ENCODE results near the gene CTBP1.
A peak's percentile ranks its signal among the peaks of the same experiment; 100 is the strongest.

CTBP1 gene

DNA sequence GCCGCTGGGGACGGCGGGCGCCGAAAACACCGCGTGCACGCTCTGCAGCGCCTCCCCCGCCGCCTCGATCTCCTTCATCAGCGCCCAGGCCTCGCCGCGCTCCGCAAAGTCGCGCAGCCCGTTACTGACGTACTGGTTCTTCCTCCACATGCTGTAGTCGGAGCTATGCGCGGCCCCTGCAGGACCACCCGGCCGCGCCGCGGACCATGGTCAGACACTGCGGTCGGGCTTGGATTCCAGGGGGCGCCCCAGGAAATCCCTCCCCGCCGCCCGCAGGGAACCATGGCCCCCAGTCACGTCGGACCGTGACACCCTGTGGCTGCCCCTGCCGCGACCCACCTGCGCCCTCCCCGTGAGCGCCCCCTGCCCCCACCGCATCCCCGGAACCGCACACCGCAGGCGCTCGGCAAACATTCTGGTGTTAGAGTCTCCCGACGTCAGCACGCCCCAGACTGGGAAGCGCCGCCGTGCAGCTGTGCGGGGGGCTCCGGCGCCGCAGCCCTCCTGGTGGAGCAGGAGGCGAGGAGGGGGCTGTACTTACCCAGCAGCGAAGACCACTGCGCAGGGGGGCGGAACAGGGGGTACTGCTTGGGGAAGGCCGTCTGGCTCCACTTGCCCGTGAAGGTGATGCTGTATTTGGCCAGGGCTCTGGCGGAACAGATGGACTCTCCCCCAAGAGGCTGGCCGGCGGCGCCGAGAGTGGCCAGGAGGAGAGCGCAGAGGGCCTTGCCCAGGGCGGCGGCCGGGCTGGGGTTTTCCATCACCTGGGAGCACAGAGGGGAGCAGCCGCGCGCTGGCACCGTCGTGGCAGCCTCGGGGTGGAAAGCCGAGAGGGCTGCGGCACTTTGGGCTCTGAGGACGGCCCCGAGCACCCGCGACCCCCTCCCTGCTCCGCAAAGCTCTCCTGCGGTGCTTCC lies 77.4 kb downstream of the CTBP1 start:
- DNase-seq: no peak

DNA sequence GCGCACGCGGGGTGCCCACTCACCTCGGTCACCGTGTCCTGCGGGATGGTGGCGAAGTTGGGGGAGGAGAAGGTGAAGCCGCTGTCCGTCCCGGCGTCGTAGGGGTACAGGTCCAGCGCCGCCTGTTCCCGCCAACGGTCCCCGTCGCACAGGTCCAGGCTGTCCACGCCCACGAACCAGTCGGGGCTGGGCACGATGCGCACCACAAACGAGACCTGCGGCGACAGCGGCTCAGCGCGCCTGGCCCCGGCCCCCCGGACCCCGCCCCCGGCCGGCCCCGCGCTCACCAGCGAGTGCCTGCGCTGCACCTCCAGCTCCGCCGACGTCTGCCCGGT lies 78.0 kb downstream of the CTBP1 start:
- no peak for DNase-seq

DNA sequence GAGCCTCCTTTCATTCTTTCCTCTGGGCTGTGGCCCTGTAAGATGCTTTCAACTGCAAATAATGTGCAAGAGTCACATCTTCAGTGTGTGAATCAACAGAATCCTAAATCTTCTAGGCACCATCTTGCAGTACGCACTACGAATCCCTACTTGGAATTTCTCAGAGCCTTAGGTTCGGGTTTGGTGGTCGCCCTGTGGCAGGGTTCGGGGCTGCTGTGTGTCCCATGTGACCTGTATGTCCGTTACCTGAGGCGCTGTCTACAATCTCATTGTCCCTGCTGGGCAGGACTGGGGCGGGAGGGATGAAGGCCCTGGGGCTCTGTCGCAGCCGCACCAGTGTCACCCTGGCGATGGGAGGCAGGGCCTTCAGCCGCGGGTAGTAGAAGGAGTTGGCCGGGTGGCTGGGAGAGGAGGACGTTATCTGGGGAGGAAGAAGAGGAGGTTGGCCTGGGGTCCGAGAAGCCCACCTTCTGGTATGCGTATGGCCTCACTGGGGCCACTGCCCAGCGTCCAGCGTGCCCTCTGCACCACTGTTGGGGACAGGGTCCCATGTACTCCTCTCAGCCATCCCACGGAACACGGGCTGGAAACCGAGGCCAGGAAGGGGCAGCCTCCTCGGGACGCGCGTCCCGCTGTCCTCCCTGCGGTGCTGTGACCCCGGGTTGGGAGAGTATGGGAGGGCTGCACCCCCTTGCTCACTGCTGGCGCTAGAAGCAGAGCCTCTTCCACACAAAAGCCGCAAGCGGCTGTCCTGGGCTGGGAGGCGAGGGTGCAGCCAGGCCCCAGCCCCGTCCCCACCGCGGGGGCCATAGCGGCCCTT lies 78.6 kb downstream of the CTBP1 start:
- DNase-seq: no peak

DNA sequence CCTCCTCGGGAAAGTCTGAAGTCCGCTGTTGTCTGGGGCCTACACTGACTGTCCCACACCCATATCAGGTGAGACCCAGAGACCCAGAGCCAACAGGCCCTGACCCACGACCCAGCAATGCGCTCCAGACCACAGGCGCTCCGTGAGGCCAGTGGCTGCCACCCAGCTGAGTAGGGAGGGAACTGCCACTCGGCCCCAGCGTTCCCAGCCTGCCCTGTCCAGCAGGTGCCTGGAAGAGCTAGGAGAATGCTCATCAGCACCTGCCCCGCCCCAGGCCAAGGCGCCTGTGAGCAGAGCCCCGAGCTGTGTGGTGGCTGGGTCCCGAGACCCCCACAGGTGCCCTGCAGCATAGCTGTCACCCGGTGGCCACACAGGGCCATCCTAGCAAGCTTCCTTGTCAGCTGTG lies 79.2 kb downstream of the CTBP1 start:
- DNase-seq: no peak

DNA sequence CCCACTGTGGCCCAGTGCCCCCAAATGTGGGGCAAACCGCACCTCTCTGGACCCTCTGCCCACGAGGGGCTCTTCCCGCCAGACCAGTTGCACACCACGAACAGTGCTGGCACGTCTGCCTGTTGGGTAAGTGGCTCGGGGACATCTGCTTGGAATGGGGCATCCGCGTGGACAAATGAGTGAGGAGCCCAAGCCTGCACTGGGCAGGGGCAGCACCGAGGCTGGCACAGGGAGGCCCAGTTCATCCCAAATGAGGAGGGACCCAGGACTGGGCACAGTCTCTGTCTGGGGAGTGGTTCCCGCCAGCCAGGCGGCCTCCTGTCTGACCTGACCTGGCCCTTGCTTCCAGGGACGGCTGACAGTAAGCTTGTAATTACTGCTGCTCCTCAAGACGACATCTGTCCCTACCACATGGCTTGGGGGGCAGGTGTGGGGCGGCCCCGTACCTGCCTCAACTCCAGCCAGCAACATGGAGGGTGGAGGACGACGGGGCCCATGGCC lies 79.7 kb downstream of the CTBP1 start:
- no peak for DNase-seq

DNA sequence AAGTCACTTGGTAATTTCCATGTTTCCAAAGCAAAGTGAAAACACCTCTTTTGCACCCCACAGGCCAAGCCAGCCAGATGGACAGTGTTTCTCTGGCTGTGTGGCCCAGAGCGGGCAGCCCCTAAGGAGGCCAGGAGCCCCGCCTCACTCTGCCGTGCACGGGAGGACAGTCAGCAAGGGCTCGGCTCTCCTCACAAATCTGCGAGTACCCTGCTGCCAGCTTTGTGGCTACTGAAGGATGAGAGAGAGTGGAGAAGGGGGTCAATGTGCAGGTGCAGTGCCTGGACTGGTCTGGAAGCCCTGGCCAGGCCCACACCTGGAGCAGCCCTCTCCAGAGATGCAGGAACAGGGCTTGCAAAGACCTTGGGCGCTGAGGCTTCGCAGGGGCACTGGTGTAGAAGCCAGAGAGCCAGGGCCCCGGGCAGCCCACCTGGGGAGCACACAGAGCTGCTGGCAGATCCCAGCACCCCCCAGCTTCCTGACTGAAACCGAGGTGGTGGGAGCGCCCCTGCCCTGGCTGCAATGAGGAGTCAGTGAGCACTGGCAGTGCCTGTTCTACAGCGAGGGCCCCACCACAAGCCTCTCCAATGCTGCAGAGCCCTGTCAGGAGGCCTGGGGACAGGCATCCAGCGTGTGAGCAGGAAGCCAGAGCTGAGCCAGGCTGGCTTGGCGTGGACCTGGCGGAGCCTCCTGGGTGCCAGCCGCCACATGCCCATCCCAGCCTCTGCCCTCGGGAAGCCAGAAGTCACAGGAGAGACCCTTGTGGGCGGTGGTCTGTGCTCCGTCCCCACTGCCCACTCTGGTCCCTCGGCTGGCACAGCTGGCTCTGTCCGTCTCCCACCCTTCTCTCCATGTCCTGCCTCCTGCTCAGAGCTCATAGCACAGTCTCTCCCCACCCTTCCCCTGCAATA lies 80.5 kb downstream of the CTBP1 start:
- no peak for DNase-seq

DNA sequence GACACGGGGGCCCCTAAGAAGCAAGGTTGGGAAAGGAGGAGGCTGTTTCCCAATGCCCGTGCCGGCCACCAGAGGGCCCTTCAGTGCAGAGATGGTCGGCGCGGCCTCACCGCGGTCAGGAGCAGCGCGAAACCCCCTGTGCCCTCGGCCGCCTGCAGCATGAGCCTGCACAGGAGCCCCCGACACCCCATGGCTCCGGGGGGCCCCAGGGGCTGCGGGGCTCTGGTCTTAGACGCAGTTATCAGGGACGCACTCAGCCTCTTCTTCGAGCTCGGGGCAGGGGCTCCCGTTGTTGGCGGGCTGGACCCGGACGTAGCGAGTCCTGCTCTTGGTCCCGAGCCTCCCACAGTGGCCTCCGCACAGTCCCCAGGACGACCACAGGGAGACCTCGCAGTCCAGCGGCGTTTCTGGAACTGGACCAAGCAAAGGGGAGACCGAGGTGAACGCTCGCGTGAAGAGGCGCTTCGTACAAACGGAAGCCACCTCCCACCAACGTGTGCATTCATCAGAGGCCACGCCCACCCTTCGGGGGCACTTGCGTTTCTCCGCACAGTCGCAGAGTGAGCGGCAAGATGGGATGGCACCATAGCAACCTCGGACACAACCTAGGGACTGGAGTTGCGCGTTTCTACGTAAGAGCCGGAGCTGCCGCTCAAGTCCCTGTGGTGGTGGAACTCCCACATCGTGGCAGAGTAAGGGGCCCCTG lies 81.5 kb downstream of the CTBP1 start:
- peak; percentile 63 for DNase-seq

DNA sequence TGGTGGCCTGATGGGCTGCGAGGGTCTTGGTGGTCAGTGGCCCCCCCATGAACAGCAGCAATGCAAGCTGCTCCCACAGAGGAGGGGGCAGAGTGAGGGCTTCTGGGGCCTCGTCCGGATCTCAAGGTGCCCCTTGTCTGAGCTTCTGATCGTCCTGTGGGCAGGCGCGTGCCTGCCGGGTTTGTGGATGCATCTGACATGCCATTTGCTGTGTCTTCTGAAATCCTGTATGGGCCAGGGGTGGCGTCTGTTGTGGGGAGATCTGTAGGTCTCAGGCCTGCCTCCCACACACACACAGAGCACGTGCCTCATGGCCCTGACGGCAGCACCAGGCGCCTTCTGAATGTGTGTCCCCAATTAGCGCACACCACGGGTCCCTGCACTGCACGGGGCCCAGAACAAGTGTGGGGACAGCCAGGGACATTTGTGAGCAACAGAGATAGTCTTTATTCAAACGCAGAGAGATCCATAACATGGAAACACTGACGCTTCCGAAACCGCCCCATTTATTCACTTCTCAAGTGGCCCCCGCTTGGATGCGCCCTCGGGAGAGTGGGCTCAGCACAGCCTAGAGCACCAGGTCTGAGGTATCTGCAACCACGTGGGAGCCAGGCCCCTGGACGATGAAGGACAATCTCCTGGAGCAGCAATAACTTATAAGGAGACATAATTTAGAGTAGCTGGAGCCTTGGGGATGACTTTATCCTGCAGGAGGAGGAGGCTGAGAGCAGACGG lies 82.3 kb downstream of the CTBP1 start:
- DNase-seq: no peak

DNA sequence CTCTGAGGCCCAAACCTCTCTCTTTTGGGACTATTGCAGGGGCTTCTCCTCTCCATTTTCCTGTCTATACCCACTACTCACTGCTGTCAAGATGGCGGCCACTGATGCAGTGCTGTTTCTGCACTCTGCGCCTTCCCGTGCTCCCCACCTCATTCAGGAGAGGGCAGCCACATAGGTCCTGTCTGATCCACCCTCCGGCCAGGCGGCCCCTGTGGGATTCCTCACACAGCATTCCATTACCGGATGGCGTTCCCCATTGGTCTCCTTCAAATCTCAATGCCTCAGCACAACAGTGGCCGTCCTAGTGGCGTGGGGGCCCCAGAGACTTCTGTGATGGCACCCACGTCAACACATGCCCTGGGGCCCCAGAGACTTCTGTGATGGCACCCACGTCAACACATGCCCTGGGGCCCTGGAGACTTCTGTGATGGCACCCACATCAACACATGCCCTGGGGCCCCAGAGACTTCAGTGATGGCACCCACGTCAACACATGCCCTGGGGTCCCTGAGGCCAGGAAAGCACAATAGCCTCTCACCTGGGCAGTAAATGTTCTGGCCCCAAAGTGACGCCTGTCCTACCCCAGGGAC lies 83.9 kb downstream of the CTBP1 start:
- DNase-seq: no peak

DNA sequence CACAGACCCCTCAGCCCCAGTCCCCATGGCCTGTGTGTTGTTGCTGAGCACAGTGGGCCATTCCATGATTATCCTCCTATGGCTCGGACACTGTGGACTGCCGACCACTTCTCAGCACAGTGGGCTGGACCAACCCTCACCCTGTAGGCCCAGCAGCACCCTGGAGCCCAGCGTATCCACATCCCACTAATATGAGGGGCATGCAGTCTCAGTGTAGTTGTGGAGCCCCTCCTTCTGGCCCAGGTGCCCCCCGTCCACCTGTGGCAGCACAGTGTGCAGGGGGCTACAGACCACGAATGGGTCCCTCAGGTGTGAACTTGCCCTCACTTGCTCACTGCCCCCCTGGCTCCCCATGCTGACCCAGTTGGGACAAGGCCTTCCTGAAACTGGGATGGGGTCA lies 84.5 kb downstream of the CTBP1 start:
- no peak for DNase-seq

DNA sequence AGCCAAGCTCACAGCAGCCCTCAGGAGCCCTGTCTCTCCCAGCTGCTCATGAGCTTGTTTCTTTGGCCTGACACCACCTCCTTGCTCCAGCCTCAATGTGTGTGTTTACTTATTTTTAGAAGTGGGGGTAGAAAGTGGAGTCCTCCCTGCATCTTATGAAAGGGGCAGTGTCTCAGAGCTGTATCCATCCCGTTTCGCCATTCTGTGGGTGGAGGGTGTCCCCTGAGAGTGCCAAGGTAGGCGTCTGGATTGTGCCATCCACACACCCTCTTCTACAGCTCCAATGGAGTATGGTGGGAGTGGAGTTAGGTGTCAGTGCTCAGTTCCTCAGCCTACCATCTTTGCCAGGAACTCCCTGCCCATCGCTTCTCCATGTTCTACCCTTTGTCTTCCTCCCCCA lies 84.9 kb downstream of the CTBP1 start:
- DNase-seq: no peak

All from NCI-H524 treated with DMSO at 0.1 percent for 48 hours (cell line).